Omental fat pad (tissue), 4 donors: ENCODE measurements around the gene ANAPC2. TPM values are rescaled to one million over a fixed set of nuclear protein-coding genes. Genes with fewer than 3 reads are reported as not detected.

Experiments used
- ATAC-seq: fragments of 150-250 bp; one replicate; pipeline ENCODE4 v1.9.1; 2016; ENCODE audit warnings: mild to moderate bottlenecking, moderate library complexity; ENCODE audit not compliant: low FRiP score
- DNase-seq: peaks from one replicate; pipeline ENCODE4 v3.0.0-alpha.2; 2019; ENCODE audit warnings: low spot score
- total RNA-seq, 4 donors: library from RNA; depleted of rRNA; stranded (reverse); fragments of >200 nt; gene quantifications; one replicate each; pipeline ENCODE4 v1.1.0, GENCODE V29; 2016
- TF ChIP-seq, protein P1 (sequence below), 3 donors: fragments of 450-650 bp; IDR thresholded peaks; one replicate each; pipeline ENCODE4 v1.5.1; 2016 to 2017; ENCODE audit warnings: antibody characterized with exemption in 3 of 3, mild to moderate bottlenecking in 3 of 3, moderate library complexity in 2 of 3

ANAPC2 gene
- total RNA-seq, 4 donors from 2014 or later = 17.4 to 38.8 (median 22.8) TPM

DNA sequence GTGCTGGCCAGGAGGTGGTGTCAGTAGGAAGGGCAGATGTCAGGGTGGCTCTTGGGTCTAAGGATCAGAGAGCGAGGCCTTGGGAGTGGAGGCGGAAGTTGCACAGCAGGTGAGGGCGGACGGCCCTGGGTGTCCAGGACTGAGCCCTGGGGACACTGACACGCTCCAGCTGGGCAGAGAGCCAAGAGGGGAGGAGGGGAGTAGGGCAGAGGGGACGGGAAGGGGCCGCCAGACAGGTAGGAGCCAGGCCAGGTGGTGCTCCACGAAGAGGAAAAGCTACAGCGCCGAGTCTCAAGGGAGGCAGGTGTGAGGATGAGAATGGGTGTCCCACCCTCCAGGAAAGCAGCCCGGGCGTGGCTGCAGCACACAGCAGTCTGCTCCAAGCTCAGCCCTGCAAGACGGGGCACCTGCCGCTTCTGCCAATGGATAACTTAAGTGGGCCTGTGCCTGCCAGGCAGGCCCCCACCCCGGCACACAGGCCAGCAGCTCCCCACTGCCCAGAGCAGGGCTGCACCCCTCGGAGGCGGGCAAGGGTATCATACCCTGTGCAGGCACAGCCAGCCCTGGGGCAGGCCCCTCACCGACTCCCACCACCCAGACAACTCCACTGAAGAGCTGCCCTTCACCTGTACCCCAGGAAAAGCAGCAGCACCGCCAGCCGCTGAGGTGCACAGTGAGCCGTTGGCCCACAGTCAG is 7.3 kb upstream of the ANAPC2 start:
- DNase-seq (no peak), ATAC-seq (no peak)
- TF ChIP-seq, protein P1, sequence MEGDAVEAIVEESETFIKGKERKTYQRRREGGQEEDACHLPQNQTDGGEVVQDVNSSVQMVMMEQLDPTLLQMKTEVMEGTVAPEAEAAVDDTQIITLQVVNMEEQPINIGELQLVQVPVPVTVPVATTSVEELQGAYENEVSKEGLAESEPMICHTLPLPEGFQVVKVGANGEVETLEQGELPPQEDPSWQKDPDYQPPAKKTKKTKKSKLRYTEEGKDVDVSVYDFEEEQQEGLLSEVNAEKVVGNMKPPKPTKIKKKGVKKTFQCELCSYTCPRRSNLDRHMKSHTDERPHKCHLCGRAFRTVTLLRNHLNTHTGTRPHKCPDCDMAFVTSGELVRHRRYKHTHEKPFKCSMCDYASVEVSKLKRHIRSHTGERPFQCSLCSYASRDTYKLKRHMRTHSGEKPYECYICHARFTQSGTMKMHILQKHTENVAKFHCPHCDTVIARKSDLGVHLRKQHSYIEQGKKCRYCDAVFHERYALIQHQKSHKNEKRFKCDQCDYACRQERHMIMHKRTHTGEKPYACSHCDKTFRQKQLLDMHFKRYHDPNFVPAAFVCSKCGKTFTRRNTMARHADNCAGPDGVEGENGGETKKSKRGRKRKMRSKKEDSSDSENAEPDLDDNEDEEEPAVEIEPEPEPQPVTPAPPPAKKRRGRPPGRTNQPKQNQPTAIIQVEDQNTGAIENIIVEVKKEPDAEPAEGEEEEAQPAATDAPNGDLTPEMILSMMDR (IDR thresholded peaks at IDR 0.05) = no peak

DNA sequence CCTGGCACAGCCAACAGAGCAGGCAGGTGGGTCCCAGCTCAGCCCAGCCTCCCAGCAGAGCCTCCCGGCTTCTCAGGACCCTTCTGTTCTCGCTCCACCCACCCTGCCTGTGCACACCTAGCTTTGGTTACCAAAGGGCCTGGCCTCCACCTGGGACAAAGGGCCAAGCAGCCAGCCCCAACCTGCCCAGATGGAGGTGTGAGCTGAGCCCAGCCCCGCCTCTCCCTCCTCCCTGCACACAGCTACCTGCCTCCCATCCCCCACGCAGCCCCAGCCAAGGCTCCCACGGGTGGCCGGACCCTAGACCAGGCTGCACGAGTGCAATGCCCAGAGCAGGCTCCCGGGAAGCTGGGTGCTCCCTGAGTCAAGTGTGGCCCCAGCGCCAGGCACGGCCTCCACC is 6.5 kb upstream of the ANAPC2 start:
- TF ChIP-seq, protein P1 (IDR thresholded peaks at IDR 0.05) = no peak
- ATAC-seq (no peak), DNase-seq (no peak)

DNA sequence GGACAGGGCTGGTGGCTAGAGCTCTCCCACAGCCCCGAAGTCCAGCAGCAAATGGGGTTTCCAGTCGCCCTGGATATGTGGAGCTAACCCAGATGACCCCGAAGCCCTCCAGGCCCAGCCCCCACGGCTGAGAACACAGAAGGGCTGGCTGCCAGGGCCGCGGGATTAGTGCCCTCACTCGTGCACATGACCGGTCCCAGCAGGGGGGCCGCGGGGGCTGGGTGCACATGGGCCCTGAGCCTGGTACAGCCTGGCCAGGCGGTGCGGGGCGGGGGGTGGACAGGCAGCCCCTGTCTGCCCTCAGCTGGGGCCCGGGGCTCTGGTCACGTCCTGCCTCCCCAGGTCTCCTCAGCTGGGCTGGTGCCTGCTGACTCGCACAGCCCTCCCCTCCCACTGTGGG is 6.0 kb upstream of the ANAPC2 start:
- TF ChIP-seq, protein P1 (IDR thresholded peaks at IDR 0.05) = no peak
- ATAC-seq (no peak), DNase-seq (no peak)

DNA sequence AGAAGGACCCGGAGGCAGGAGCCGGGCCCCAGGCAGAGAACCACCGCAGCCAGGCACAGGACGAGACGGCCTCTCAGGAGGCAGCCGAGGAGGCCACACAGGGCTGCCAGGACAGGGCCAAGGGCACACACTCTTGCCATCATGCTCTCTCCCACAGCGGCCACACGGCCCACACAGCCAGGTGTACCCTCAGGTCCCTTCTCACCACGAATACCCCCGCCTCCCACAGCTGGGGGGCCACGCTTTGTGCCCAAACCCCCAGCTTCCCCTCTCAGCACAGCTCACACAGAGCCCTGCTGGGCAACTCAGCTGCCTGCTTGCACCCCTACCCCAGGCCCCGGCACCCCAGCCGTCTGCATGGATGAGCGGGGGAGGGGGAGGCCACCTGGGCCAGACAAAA is 5.4 kb upstream of the ANAPC2 start:
- no peak for ATAC-seq
- DNase-seq = no peak
- TF ChIP-seq, protein P1 (IDR thresholded peaks at IDR 0.05) = no peak

DNA sequence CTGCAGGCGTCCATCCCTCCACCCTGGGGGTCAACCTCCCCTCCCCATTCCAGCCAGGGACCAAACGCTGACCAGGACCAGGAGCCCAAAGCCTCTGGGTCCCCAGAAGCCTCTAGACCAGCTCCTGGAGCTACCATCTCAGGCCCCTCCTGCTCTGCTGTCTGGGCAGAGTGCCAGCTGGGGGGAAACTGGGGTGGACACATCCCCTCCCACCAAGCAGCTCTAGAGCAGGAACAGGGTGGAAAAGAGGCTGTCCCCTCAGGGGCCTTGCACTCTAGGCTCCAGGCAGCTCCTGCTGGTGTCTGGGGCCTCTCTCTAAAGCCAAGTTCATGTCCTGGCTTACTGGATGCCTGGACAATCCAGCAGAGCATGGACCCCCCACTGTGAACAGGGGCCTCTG is 4.5 kb upstream of the ANAPC2 start:
- ATAC-seq (no peak), DNase-seq (no peak)
- TF ChIP-seq, protein P1 (IDR thresholded peaks at IDR 0.05) = no peak

DNA sequence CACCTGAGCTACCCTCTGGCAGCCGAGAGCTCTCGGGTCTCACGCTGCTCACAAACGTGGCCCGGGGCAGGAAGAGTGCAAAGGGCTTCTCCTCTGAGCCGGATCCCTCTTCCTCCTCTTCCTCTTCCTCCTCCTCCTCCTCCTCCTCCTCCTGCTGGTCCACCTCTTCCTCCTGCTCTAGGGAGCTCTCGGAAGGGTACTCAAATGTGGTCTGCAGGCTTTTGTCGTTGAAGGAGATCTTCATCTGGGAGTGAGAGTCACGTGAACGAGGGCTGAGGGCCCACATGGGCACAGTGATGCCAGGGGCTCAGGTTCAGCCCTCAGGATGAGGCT is 4.1 kb upstream of the ANAPC2 start:
- TF ChIP-seq, protein P1 (IDR thresholded peaks at IDR 0.05) = no peak
- no peak for ATAC-seq
- no peak for DNase-seq

DNA sequence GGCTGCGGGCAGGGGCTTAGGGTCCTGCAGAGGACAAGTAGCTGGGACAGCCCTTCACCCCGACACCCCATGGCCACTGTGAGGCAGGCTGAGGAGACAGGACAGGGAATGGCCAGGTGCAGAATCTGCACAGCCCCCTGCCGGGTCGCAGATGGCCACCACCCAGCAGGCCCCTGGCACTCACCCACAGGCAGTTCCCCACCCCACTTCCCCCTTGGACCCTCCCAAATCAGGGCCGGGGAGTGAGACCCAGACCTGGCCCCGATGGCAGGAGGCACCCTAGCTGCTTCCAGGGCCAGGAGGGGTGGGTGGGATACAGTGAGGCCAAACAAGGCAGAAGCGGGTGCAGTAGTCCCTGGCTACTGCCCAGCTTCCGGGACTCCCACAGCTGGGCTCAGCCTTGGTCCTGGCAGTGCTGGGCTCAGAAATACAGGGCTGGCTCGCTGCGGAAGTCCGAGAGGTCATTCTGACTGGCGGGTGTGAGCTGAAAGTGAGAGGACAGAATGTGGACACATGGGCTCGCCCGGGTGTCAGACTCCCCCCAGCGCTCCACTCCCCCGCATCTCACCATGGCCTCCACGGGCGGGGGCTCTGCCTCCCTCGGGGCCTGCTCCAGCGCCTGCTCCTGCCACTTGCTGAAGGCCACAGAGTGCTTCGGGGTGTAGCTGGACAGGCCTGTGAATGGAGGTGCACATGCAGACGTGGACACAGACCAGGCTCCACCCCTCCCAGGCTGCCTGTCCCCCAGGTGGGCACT is 3.5 kb upstream of the ANAPC2 start:
- TF ChIP-seq, protein P1 (IDR thresholded peaks at IDR 0.05) = no peak
- ATAC-seq = no peak
- no peak for DNase-seq
